HG03457 (cell line): ENCODE results near the gene LOXL1.

Source experiments
- ATAC-seq: cut with Tn5 transposase; IDR thresholded peaks from one replicate; pipeline ENCODE4 v1.9.1; 2021; ENCODE audit warnings: moderate number of reproducible peaks; ENCODE audit not compliant: unreplicated experiment

Gene LOXL1

GRCh38 chr15:73990250-73991005 lies 64.2 kb downstream of the LOXL1 start:
- no peak for ATAC-seq

- no peak for ATAC-seq
Measured at GRCh38 chr15:73991260-73991659, 65.0 kb downstream of the LOXL1 start.

DNA sequence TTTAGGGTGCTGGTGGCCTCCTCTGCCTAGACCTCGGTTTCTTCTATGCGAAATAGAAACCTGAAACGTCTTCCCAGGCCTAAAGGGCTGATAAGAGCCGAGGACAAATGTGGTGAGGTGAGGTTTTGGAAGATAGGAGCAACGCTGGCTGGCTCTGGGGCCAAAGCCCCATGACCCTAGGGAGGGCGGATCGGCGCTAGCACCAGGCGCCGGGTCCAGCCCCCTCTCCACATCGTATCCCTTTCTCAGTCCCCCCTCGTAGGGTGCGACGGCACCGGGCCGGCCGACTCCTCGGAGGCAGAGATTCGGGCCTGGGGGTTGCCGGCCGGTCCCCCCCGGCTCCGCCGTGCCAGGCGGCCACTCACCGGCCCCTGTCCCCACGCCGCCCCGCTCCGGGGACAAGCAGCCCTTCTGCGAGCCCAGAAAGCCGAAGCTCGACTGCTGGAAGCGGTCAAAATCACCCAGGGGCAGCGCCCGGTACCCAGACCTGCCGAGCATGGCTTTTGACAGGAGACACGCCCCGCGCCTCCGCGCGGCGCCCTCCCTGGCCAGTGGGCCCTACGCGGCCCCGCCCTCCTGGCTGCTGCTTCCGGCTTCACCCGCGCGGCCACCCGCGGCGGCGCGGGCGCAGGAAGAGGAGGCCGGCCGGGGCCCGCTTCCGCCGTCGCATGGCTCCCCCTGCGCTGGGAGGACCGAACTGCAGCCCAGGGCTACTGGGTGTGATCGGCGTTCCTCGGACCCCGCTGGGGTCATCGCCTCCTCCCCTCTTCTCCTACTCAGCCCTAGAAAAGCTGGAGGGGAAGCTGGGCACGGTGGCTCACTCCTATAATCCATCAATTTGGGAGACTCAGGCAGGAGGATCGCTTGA lies 65.7 kb downstream of the LOXL1 start, which contains the start of gene STOML1:
TSS of gene STOML1 (minus strand) at position 570 of the 868 bp plus-strand sequence. CDS start at position 498, 72 bp downstream.
- peak; percentile 49 for ATAC-seq

- no peak for ATAC-seq
Measured at GRCh38 chr15:73992594-73992898, 66.3 kb downstream of the LOXL1 start.

DNA sequence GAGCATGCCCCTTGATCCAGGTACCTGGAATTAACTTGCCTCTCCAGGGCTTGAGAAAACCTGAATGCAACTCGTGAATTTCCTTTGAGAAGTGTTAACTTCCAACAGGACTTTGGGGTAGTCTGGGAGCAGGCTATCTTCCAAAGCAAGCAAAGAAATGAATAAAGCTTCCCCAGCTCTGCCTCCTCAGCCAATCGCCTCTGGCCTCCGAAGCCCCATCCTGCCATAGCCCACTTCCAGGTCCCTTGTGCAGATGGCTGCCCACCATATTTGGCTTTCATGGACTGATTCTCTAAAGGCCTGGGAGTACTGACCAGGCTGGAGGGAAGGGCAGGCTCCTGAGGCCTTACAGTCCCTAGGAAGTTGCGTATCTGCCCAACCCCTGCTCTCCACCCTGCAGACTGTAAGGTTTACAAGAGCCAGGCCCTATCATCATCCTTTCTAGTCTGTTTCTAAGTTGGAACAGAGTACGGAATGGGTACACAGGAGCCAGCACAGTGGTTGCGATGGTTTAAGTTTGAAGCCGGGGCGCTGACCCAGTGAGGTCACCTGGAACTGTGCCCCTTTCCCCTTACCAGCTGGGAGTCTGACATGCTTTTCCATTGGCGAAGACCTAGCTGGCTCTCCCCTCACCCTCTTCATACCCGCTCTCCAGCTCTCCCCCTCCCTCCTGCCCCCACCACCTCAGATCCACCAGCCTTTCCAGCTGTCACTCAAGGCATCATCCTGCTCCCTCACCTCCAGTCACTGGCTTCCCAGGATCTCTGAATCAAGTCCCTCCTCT lies 67.1 kb downstream of the LOXL1 start:
- ATAC-seq, result no peak

DNA sequence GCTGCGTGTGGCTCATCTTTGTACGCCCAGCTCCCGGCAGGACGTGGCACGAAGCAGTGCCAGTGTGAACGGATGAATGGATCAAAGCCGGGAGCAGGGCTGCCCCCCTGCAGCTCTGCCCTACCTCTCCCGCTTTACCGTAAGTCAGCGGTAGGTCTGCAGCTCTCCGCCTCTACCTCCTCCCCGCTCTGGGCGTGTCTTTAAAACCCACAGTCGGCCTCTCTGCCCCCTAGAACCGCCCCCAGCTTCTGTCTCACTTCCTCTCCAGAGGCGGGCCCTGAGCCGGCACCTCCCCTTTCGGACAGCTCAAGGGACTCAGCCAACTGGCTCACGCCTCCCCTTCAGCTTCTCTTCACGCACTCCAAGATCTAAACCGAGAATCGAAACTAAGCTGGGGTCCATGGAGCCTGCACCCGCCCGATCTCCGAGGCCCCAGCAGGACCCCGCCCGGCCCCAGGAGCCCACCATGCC lies 68.2 kb downstream of the LOXL1 start, which contains the start of gene PML:
TSS of gene PML (plus strand) at position 304 of the 471 bp plus-strand sequence. CDS start at position 401, 97 bp downstream.
- peak; percentile 55 for ATAC-seq

GRCh38 chr15:73994912-73995622 lies 68.8 kb downstream of the LOXL1 start:
- no peak for ATAC-seq

- no peak for ATAC-seq
Measured at GRCh38 chr15:73996267-73996666, 70.0 kb downstream of the LOXL1 start.

- ATAC-seq, result no peak
Measured at GRCh38 chr15:73996939-73997338, 70.7 kb downstream of the LOXL1 start.

DNA sequence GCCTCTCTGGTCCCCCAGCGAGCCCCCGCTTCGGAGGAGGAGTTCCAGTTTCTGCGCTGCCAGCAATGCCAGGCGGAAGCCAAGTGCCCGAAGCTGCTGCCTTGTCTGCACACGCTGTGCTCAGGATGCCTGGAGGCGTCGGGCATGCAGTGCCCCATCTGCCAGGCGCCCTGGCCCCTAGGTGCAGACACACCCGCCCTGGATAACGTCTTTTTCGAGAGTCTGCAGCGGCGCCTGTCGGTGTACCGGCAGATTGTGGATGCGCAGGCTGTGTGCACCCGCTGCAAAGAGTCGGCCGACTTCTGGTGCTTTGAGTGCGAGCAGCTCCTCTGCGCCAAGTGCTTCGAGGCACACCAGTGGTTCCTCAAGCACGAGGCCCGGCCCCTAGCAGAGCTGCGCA lies 71.7 kb downstream of the LOXL1 start:
- ATAC-seq, result no peak
